Measurements from ENCODE around the gene TUBB2A. TPM values are rescaled to one million over a fixed set of nuclear protein-coding genes. Genes with fewer than 3 reads are reported as not detected.

Gene TUBB2A
- total RNA-seq, 1 experiment from 2014 or later = 33.3 TPM

DNA sequence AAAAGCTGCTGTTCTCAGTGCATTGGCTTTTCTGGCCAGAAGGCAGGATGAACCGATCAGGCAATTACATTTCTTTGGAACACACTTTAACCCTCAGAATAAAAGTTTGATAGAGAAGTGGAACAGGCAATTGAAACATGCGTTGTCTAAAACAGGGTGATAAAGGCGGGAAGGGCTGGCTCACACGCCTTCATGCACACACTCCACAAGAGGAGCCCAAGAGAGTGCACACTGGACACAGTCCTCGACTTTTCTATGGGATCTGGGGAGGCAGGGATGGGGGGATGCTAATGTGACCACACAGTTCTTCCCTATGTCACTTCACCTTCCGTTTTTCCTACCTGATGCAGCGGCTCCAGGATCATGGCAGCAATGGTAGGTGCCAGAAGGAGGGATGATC lies 30.9 kb upstream of the TUBB2A start:
- no peak overlapping the region for H3K27ac ChIP-seq (ENCODE audit: low read length)
- peaks cover 3% of the 10 kb centered on the region; the same call in 1 of the 2 replicates for H3K27me3 ChIP-seq (ENCODE audit: control insufficient read depth, insufficient read depth, low read length)
- DNase-seq (ENCODE audit: low read depth, low spot score) (no peak), ATAC-seq (no peak)
- intact Hi-C loops (cut with micrococcal nuclease; ENCODE audit: unreplicated experiment) (no loop called here), in situ Hi-C loops (cut with HindIII; ENCODE audit: low pct_unique_long_range_greater_than_20kb, low sequenced_read_pairs) (no loop called here)
- BruUV-seq (replicated peaks) = no TSS peak
- H3K4me1 ChIP-seq (ENCODE audit: control insufficient read depth, insufficient read depth, low read length) = no peaks in the 10 kb centered on the region
- H3K36me3 ChIP-seq (ENCODE audit: control insufficient read depth, insufficient read depth, low read length) = no peaks in the 10 kb centered on the region
- CTCF ChIA-PET = interaction anchor here (0.5 kb wide), 1 partner anchor 270 kb away, joined by 10 read pairs; no protein-coding TSS in a partner anchor
- no peaks in the 10 kb centered on the region for H3K9me3 ChIP-seq (ENCODE audit: control insufficient read depth, insufficient read depth, low read depth, low read length)
- TF ChIP-seq, protein P1, sequence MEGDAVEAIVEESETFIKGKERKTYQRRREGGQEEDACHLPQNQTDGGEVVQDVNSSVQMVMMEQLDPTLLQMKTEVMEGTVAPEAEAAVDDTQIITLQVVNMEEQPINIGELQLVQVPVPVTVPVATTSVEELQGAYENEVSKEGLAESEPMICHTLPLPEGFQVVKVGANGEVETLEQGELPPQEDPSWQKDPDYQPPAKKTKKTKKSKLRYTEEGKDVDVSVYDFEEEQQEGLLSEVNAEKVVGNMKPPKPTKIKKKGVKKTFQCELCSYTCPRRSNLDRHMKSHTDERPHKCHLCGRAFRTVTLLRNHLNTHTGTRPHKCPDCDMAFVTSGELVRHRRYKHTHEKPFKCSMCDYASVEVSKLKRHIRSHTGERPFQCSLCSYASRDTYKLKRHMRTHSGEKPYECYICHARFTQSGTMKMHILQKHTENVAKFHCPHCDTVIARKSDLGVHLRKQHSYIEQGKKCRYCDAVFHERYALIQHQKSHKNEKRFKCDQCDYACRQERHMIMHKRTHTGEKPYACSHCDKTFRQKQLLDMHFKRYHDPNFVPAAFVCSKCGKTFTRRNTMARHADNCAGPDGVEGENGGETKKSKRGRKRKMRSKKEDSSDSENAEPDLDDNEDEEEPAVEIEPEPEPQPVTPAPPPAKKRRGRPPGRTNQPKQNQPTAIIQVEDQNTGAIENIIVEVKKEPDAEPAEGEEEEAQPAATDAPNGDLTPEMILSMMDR (IDR thresholded peaks at IDR 0.05) = no peak
- TF ChIP-seq SIN3A (IDR thresholded peaks at IDR 0.05; ENCODE audit: borderline replicate concordance, insufficient read depth, low read depth, low read length) (no peak), POLR2AphosphoS5 (IDR thresholded peaks at IDR 0.05; ENCODE audit: low read depth, low read length) (no peak), TCF7L2 (IDR thresholded peaks at IDR 0.05; ENCODE audit: low read depth, low read length) (no peak)
- TF ChIP-seq, protein P2, sequence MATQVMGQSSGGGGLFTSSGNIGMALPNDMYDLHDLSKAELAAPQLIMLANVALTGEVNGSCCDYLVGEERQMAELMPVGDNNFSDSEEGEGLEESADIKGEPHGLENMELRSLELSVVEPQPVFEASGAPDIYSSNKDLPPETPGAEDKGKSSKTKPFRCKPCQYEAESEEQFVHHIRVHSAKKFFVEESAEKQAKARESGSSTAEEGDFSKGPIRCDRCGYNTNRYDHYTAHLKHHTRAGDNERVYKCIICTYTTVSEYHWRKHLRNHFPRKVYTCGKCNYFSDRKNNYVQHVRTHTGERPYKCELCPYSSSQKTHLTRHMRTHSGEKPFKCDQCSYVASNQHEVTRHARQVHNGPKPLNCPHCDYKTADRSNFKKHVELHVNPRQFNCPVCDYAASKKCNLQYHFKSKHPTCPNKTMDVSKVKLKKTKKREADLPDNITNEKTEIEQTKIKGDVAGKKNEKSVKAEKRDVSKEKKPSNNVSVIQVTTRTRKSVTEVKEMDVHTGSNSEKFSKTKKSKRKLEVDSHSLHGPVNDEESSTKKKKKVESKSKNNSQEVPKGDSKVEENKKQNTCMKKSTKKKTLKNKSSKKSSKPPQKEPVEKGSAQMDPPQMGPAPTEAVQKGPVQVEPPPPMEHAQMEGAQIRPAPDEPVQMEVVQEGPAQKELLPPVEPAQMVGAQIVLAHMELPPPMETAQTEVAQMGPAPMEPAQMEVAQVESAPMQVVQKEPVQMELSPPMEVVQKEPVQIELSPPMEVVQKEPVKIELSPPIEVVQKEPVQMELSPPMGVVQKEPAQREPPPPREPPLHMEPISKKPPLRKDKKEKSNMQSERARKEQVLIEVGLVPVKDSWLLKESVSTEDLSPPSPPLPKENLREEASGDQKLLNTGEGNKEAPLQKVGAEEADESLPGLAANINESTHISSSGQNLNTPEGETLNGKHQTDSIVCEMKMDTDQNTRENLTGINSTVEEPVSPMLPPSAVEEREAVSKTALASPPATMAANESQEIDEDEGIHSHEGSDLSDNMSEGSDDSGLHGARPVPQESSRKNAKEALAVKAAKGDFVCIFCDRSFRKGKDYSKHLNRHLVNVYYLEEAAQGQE (IDR thresholded peaks at IDR 0.05; ENCODE audit: insufficient read depth in 1 of 2, low read depth in 2 of 2, low read length in 1 of 2) = no peak
- POLR2A ChIA-PET = no interaction called here
- H3K4me3 ChIP-seq (ENCODE audit: low read depth in 2 of 2, low read length in 2 of 2) = no peak overlapping the region

DNA sequence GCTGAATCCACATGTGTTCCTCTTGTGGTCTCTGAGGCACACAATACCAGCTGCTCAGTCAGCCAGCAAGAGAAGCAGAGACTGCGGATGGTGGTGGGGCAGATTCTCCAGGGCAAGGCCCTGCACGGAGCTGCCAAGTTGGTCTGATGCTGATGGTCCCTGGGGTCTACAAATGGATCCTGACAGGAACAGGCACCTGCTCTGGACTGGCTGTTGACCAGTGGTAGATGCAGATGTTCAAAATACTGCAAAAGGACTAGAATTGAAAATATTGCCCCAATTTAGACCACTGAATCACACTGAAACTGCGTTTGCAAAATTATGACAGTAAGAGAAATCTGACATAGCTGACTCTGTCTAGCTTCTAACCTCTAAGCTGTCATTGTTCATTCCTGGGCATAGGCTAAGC lies 29.6 kb upstream of the TUBB2A start:
- ATAC-seq (no peak), DNase-seq (ENCODE audit: low read depth, low spot score) (no peak)
- Histone ChIP-seq H3K27me3 (ENCODE audit: control insufficient read depth, insufficient read depth, low read length) (peaks cover 3% of the 10 kb centered on the region; the same call in 1 of the 2 replicates), H3K27ac (ENCODE audit: low read length) (no peak overlapping the region), H3K9me3 (ENCODE audit: control insufficient read depth, insufficient read depth, low read depth, low read length) (no peaks in the 10 kb centered on the region), H3K36me3 (ENCODE audit: control insufficient read depth, insufficient read depth, low read length) (no peaks in the 10 kb centered on the region), H3K4me3 (ENCODE audit: low read depth in 2 of 2, low read length in 2 of 2) (no peak overlapping the region), H3K4me1 (ENCODE audit: control insufficient read depth, insufficient read depth, low read length) (no peaks in the 10 kb centered on the region)
- CTCF ChIA-PET = no interaction called here
- POLR2A ChIA-PET = no interaction called here
- no peak for TF ChIP-seq POLR2AphosphoS5 (IDR thresholded peaks at IDR 0.05; ENCODE audit: low read depth, low read length)
- no peak for TF ChIP-seq TCF7L2 (IDR thresholded peaks at IDR 0.05; ENCODE audit: low read depth, low read length)
- TF ChIP-seq, protein P1 (IDR thresholded peaks at IDR 0.05) = no peak
- TF ChIP-seq, protein P2 (IDR thresholded peaks at IDR 0.05; ENCODE audit: insufficient read depth in 1 of 2, low read depth in 2 of 2, low read length in 1 of 2) = no peak
- no peak for TF ChIP-seq SIN3A (IDR thresholded peaks at IDR 0.05; ENCODE audit: borderline replicate concordance, insufficient read depth, low read depth, low read length)
- intact Hi-C loops (cut with micrococcal nuclease; ENCODE audit: unreplicated experiment) = no loop called here
- in situ Hi-C loops (cut with HindIII; ENCODE audit: low pct_unique_long_range_greater_than_20kb, low sequenced_read_pairs) = no loop called here
- BruUV-seq (replicated peaks) = no TSS peak

Measured in Panc1 (cell line).